ENCODE data around the gene NAV3.
"Not testable (repeated sequence)": the region's sequence is repeated elsewhere in the genome, so short reads cannot be mapped to it uniquely, and the experiment has no call there.

The NAV3 gene

GRCh38 chr12:78055545-78055944, 224.9 kb downstream of the NAV3 start:
- DNase-seq (ENCODE audit: low spot score), result no peak

GRCh38 chr12:78057075-78057474, 226.4 kb downstream of the NAV3 start:
- DNase-seq (ENCODE audit: low spot score), result no peak

DNA sequence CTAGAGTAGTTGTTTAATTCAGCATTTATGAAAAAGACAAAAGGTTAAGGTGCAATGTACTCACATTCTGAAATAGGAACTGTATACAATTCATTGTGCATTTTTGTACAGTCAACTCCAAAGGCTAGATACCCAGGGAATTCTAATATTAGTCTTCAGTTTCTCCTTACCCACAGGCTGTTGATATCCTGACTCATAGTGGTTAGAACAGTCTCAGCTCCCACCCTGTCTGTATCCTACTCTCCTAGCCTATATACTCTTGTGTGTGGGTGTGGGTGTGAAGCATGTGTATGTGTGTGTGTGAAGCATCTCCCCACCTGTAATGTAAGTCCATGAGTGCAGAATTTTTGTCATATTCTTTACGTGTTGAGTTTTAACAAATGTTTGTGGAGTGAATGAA, 229.5 kb downstream of the NAV3 start:
- DNase-seq (ENCODE audit: low spot score), result peak; percentile 36

GRCh38 chr12:78062786-78063185, 232.1 kb downstream of the NAV3 start:
- DNase-seq (ENCODE audit: low spot score), result peak; percentile 12

DNA sequence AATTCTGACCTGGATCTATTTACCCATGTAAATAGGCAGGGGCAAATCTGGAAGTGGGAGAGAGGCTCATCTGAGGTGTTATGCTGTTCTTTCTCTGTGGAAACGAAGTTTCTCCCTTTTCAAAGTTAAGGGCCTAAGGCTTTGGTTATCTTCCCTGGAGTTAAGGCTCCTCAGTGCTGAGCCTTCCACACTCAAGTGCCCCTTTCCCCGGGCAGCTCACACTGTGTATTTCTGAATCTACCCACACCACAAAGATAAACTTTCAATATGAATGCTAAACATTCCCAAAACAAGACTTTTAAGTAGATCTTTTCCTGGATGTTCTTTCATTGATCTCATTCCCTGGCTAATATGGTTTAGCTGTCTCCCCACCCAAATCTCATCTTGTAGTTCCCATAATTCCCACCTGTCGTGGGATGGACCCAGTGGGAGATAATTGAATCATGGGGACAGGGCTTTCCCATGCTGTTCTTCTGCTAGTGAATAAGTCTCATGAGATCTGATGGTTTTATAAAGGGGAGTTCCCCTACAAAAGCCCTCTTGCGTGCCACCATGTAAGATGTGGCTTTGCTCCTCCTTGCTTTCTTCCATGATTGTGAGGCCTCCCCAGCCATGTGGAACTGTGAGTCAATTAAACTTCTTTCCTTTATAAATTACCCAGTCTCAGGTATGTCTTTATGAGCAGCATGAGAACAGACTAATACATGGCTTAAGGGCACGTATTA, 251.1 kb downstream of the NAV3 start:
- DNase-seq (ENCODE audit: low spot score), result no peak

- DNase-seq (ENCODE audit: low spot score), result peak; percentile 86
Measured at GRCh38 chr12:78085542-78086182, 255.0 kb downstream of the NAV3 start.

- DNase-seq (ENCODE audit: low spot score), result no peak
Measured at GRCh38 chr12:78086553-78087362, 256.1 kb downstream of the NAV3 start.

DNA sequence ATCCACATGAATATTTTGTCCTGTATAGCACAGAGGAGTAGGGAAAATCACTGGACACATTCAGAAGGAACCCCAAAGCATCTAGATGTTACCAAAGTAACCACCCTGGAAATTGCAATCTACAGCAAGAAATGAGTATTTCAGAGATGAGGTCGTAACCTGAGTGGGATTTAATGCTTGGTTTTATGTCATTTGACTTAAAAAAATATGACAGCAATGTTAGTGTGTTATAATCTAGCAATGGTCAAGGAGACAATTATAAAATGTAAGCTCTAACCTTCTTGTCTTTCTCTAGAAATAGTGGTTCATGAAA, 256.6 kb downstream of the NAV3 start:
- DNase-seq (ENCODE audit: low spot score), result no peak

DNA sequence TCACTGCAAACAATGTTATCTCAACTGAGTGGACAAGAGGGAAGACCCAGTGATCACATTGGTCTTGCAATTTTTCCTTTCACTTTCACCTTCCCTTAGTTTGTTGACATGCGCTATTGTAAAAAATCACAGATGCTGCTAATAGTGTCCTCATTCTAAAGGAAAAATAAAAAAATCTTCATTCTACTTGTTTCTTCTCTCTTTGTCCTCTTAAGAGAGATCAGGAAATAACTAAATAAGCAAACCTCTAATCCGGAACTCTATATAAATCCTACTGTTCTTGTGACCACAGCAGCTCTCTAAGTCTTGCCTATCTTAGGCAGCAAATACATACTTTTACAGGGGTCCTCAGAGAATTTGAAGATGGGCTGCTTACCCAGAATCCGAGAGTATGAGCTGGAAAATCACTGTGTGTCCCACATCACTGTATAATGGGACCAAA, 257.7 kb downstream of the NAV3 start:
- DNase-seq (ENCODE audit: low spot score), result no peak

DNA sequence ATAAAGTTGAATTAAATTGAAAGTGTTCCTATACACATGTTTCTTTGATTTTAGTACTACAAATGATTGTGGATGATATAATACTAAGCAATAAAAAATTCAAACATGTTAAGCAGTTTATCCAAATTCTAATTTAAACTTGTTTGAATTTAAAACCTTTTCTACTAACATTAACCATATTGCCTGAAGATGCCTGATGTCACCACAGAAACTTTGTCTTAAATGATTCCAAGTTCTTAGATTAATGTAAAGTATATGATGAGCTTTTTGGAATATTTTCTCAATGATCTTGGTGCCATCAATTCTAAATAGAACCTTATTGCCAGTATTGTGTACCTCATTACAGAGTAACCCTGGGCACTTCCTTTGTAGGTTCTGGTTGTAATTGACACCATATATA, 259.6 kb downstream of the NAV3 start:
- DNase-seq (ENCODE audit: low spot score), result no peak

- DNase-seq (ENCODE audit: low spot score), result peak; percentile 14
Measured at GRCh38 chr12:78095623-78096022, 264.9 kb downstream of the NAV3 start.

DNA sequence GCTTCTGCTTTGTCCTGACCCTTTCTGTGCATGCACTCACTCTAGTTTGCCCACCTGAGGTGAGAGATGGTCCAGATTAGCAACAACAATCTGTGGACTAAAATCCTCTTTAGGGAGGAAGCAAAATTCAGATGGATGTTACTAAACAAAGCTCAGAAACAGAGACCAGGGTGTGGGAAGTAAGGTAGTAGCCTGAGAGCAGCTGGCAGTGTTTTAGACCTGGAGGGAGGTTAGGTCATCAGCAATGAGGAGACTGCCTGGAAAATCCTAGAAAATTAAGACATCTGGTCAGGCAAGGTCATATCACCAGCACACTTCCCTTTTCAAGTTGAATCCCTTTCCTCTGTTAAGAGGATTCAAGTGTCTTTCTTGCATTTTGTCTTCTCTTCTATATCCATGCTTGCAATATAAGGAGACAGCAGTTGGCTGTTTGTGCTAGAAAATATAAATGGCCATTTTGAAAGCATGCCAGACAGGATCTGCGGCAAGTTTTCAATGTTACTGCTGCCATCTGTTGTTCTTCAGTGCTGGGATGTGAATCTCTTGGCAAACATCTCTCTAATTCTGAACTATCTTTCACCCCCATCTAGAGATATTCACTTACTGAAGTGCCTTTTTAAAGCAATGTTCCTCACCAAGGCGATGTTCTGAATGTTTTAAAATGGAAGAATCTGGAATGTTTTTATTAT, 266.4 kb downstream of the NAV3 start:
- no peak for DNase-seq (ENCODE audit: low spot score)

GRCh38 chr12:78099806-78100205, 269.1 kb downstream of the NAV3 start:
- no peak for DNase-seq (ENCODE audit: low spot score)

DNA sequence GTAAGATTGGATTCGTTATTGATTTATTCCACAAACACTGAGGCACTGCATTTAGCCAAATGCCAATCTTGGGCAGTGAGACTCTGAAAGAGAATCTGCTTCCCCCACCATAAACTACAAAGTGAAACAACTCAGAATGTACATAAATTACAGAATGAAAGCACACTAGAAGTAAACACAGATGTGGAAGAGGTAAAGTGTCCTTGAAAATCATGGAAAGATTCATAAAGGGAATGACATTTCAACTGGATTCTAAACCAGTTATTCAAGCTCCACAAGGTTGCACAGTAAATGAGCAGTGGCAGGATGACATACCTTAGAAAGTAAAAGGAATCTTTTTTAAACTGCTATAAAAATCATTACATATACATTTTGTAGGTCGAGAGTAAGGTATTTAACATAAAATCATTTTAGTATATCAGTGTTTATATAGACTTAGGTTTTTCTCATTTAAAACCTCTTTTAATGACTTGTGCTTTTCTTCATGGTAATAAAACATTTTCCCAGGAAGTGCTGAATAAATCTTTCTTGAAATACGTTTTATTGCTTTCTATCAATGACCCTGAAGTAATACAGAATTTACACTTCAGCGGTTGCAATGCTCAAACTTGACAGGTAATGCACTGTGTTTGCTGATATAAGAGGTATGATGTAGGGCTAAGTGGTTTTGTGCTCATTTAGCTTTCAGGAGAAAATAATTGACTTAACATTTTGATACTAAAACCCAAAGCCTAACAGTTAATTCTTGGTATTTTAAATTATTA, 270.6 kb downstream of the NAV3 start:
- no peak for DNase-seq (ENCODE audit: low spot score)

GRCh38 chr12:78101946-78102635, 271.4 kb downstream of the NAV3 start:
- DNase-seq (ENCODE audit: low spot score), result peak; percentile 30

DNA sequence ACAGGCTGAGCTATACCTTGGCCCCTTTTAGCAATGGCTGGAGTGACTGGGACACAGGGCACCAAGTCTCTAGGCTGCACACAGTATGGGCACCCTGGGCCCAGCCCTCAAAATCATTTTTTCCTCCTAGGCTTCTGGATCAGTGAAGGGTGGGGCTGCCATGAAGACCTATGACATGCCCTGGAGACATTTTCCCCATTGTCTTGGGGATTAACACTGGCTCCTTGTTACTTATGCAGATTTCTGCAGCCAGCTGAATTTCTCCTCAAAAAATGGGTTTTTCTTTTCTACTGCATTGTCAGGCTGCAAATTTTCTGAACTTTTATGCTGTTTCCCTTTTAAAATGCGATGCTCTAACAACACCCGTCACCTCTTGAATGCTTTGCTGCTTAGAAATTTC, 272.1 kb downstream of the NAV3 start:
- not testable (repeated sequence) for DNase-seq (ENCODE audit: low spot score)

- DNase-seq (ENCODE audit: low spot score), result no peak
Measured at GRCh38 chr12:78115889-78116288, 285.2 kb downstream of the NAV3 start.

GRCh38 chr12:78118036-78118435, 287.3 kb downstream of the NAV3 start:
- DNase-seq (ENCODE audit: low spot score), result no peak

GRCh38 chr12:78118486-78118885, 287.8 kb downstream of the NAV3 start:
- DNase-seq (ENCODE audit: low spot score), result no peak

GRCh38 chr12:78119351-78119918, 288.7 kb downstream of the NAV3 start:
- DNase-seq (ENCODE audit: low spot score), result no peak

GRCh38 chr12:78120306-78120705, 289.6 kb downstream of the NAV3 start:
- no peak for DNase-seq (ENCODE audit: low spot score)

Data from RKO (cell line).